ENCODE results near the gene FAM83F. TPM values are rescaled to one million over a fixed set of nuclear protein-coding genes. Genes with fewer than 3 reads are reported as not detected.

FAM83F gene
- total RNA-seq, 1 donor: not detected

DNA sequence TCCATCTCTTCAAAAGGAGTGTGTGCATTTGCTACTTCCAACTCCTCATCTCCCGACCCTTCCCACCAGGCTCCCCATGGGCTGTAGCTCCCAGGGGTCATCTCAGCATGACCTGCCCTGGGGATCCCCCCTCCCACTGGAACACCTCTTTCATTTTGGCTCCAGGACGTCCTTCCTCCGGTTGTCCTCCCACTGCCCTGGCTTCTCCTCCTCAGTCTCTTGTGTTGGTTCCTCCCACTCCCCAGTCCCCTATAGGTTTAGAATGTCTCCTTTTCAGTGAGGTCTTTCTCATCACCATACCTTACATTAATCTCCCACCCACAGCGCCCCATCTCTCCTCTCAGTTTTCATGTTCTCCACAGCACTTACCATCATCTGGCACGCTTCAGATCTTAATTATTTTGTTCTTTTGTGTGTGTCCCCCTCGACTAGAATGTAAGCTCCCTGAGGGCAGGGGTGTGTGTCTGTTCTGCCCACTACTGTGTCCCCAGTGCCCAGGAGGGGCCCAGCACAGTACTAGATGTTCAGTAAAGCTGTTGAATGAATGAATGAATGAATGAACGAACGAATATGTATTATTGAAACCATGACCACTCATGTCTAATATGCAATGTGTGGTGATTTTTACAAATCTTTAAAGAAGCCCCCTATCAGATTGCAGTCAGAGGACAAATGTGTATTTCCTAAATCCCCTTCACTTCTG is 36.6 kb upstream of the FAM83F start:
- no peaks in the 10 kb centered on the region for H4K20me1 ChIP-seq (ENCODE audit: insufficient read depth, low read length)
- H3K4me3 ChIP-seq (ENCODE audit: insufficient read depth, low read length): no peak overlapping the region
- no peaks in the 10 kb centered on the region for H3K27me3 ChIP-seq (ENCODE audit: insufficient read depth, low read length)
- no peaks in the 10 kb centered on the region for H3K9me3 ChIP-seq (ENCODE audit: low read depth, low read length)
- H3K36me3 ChIP-seq (ENCODE audit: insufficient read depth, low read length): no peaks in the 10 kb centered on the region
- no peak for DNase-seq (ENCODE audit: insufficient read length, low spot score, missing footprints)
- no peaks in the 10 kb centered on the region for H3K79me2 ChIP-seq (ENCODE audit: insufficient read depth, low read length)
- TF ChIP-seq, protein P1, sequence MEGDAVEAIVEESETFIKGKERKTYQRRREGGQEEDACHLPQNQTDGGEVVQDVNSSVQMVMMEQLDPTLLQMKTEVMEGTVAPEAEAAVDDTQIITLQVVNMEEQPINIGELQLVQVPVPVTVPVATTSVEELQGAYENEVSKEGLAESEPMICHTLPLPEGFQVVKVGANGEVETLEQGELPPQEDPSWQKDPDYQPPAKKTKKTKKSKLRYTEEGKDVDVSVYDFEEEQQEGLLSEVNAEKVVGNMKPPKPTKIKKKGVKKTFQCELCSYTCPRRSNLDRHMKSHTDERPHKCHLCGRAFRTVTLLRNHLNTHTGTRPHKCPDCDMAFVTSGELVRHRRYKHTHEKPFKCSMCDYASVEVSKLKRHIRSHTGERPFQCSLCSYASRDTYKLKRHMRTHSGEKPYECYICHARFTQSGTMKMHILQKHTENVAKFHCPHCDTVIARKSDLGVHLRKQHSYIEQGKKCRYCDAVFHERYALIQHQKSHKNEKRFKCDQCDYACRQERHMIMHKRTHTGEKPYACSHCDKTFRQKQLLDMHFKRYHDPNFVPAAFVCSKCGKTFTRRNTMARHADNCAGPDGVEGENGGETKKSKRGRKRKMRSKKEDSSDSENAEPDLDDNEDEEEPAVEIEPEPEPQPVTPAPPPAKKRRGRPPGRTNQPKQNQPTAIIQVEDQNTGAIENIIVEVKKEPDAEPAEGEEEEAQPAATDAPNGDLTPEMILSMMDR (IDR thresholded peaks at IDR 0.05; ENCODE audit: extremely low read depth, low read depth, low read length): no peak
- no peak overlapping the region for H3K27ac ChIP-seq (ENCODE audit: low read depth, low read length)
- H3K4me2 ChIP-seq (ENCODE audit: insufficient read depth, low read length): no peak overlapping the region
- peaks cover 24% of the 10 kb centered on the region for H3K4me1 ChIP-seq (ENCODE audit: insufficient read depth, low read length)
- H2AFZ ChIP-seq (ENCODE audit: low read length): no peak overlapping the region

DNA sequence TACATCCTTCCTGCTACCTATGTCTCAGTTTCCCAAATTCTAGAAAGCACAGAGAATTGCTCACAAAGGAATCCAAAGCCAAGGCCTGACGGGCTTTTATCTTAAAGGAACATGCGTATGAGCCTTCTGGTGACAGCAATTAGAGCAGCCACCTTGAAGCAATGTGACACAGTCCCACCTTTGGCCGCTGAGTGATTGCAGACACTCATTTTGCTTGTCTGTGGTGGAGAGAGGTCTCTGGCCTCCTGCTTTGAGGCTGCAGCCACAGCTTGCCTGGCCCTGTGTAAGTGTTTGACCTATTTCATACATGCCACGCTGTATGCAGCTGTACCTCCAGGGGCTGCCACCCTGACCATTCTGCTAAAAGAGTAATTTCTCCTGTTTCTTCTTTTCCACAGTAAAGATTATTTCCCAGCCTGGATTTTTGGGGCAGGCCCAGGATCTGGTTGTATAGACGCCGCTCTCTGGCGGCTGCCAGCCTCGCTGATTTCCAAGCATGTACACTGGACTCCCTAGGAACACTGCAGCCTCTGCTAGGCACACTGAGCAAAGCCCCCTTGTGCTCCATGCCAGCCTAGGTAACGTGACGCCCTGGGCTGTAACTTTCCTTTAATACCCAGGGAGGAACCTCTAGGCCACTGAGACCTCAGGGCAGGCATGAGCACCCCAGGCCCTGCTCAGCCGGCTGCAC is 35.7 kb upstream of the FAM83F start:
- no peak for DNase-seq (ENCODE audit: insufficient read length, low spot score, missing footprints)
- no peaks in the 10 kb centered on the region for H4K20me1 ChIP-seq (ENCODE audit: insufficient read depth, low read length)
- H3K9me3 ChIP-seq (ENCODE audit: low read depth, low read length): no peaks in the 10 kb centered on the region
- H3K4me3 ChIP-seq (ENCODE audit: insufficient read depth, low read length): no peak overlapping the region
- peak overlapping the region; percentile 84 for H2AFZ ChIP-seq (ENCODE audit: low read length)
- no peak overlapping the region for H3K4me2 ChIP-seq (ENCODE audit: insufficient read depth, low read length)
- H3K36me3 ChIP-seq (ENCODE audit: insufficient read depth, low read length): no peaks in the 10 kb centered on the region
- no peaks in the 10 kb centered on the region for H3K27me3 ChIP-seq (ENCODE audit: insufficient read depth, low read length)
- no peaks in the 10 kb centered on the region for H3K79me2 ChIP-seq (ENCODE audit: insufficient read depth, low read length)
- H3K4me1 ChIP-seq (ENCODE audit: insufficient read depth, low read length): peaks cover 24% of the 10 kb centered on the region
- no peak overlapping the region for H3K27ac ChIP-seq (ENCODE audit: low read depth, low read length)
- TF ChIP-seq, protein P1 (IDR thresholded peaks at IDR 0.05; ENCODE audit: extremely low read depth, low read depth, low read length): no peak

DNA sequence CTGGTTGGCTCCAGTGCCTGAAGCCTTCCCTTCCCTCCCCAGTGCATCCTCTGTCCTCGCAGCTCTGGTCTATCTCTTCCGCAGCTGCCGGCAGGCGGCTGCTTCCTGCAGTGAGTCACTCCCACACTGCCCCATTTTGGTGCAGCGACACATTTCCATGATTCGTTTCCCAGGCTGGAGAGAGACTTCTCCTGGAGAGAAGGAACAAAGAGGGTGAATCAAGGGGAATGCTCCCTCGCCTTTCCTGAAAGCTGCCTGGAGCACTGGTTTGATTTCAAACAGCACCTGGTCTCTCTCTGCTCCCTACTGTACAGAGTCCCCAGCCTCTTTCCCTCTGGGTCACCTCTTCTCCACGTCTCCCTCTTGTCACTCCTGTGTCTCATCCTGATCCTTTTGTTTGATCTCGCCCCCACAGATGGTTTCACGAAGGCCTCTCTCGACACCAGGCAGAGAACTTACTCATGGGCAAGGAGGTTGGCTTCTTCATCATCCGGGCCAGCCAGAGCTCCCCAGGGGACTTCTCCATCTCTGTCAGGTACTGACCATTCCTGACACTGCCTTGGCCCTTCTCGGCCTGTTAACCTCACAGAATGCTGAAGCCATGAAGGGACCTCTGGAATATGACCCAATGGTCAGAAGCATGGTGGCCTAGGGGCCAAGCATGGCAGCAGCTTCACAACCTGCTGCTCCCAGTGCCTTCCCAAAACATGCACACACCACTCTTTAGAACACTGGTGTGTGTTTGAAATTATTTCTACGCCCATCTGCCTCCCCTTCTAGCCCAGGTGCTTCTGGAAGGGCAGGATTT is 34.9 kb upstream of the FAM83F start, which contains the start of gene TMA7B:
Gene TMA7B (plus strand): TSS at position 758 of the 808 bp plus-strand sequence. CDS start 3,978 bp downstream, outside the sequence.
- no peaks in the 10 kb centered on the region for H3K27me3 ChIP-seq (ENCODE audit: insufficient read depth, low read length)
- peak within 1 kb of the TSS; percentile 68 for H3K27ac ChIP-seq (ENCODE audit: low read depth, low read length)
- H2AFZ ChIP-seq (ENCODE audit: low read length): peak within 1 kb of the TSS; percentile 84
- H3K9me3 ChIP-seq (ENCODE audit: low read depth, low read length): no peaks in the 10 kb centered on the region
- peaks cover 24% of the 10 kb centered on the region for H3K4me1 ChIP-seq (ENCODE audit: insufficient read depth, low read length)
- DNase-seq (ENCODE audit: insufficient read length, low spot score, missing footprints): peak; percentile 87
- H3K4me2 ChIP-seq (ENCODE audit: insufficient read depth, low read length): peak within 1 kb of the TSS; percentile 72
- no peaks in the 10 kb centered on the region for H3K36me3 ChIP-seq (ENCODE audit: insufficient read depth, low read length)
- H3K79me2 ChIP-seq (ENCODE audit: insufficient read depth, low read length): no peaks in the 10 kb centered on the region
- TF ChIP-seq, protein P1 (IDR thresholded peaks at IDR 0.05; ENCODE audit: extremely low read depth, low read depth, low read length): peak; percentile 20
- no peaks in the 10 kb centered on the region for H4K20me1 ChIP-seq (ENCODE audit: insufficient read depth, low read length)
- H3K4me3 ChIP-seq (ENCODE audit: insufficient read depth, low read length): peak within 1 kb of the TSS; percentile 14

Data from osteoblast (primary cell).